Gastroesophageal sphincter (tissue), 3 donors: ENCODE measurements around the gene C6orf141.

Experiments used
- CTCF ChIP-seq, 4 experiments: fragments of 200-600 bp in 2 of 4; fragments of 450-650 bp in 2 of 4; sonication (generic) in 1 of 4; IDR thresholded peaks; one replicate each; pipeline ENCODE4 v1.5.1; 2017 to 2019; ENCODE audit warnings: antibody characterized with exemption in 4 of 4, mild to moderate bottlenecking in 2 of 4, moderate library complexity in 2 of 4
- EP300 ChIP-seq: sonication (generic); formaldehyde crosslinking; IDR thresholded peaks from one replicate; pipeline ENCODE4 v1.6.1; 2017; ENCODE audit warnings: antibody characterized with exemption, mild to moderate bottlenecking

- TF ChIP-seq EP300 (no peak), CTCF (IDR thresholded peaks at IDR 0.05) (no peak)
Measured at GRCh38 chr6:49548613-49549304, 1.7 kb upstream of the C6orf141 start.
